ENCODE data around the gene FOXS1. TPM values are rescaled to one million over a fixed set of nuclear protein-coding genes. Genes with fewer than 3 reads are reported as not detected.

The FOXS1 gene
- total RNA-seq, 1 experiment from 2014 or later: 0.22 TPM

GRCh38 chr20:31806564-31807355 lies 38.6 kb downstream of the FOXS1 start:
- Histone ChIP-seq H3K9ac (ENCODE audit: extremely low read depth, insufficient read length, low read length) (no peak overlapping the region), H3K23ac (ENCODE audit: insufficient read length, low read depth, low read length) (no peak overlapping the region), H3K79me2 (ENCODE audit: insufficient read depth, low read length) (no peaks in the 10 kb centered on the region), H3K27me3 (ENCODE audit: insufficient read depth, low read length) (no peaks in the 10 kb centered on the region), H3T11ph (ENCODE audit: low read length) (no peak overlapping the region), H3K9me3 (ENCODE audit: control insufficient read depth, low read depth, low read length) (no peaks in the 10 kb centered on the region), H4K20me1 (ENCODE audit: control insufficient read depth, insufficient read depth, insufficient read length) (no peaks in the 10 kb centered on the region), H4K91ac (ENCODE audit: insufficient read length, low read depth, low read length) (no peak overlapping the region), H3K4ac (ENCODE audit: low read depth, low read length) (no peak overlapping the region), H2BK20ac (ENCODE audit: low read depth, low read length, poor library complexity, severe bottlenecking) (no peak overlapping the region), H2AK5ac (ENCODE audit: insufficient read length, low read length) (no peak overlapping the region), H3K18ac (ENCODE audit: insufficient read length, low read depth, low read length) (no peak overlapping the region), H3K14ac (ENCODE audit: insufficient read depth, low read length) (no peak overlapping the region), H3K4me2 (ENCODE audit: insufficient read depth, insufficient read length, low read length) (no peak overlapping the region), H3K56ac (ENCODE audit: insufficient read length, low read depth, low read length) (no peak overlapping the region), H3K4me1 (ENCODE audit: insufficient read depth, low read length) (no peaks in the 10 kb centered on the region), H4K8ac (replicated peaks; ENCODE audit: insufficient read length, low read depth, low read length) (no peak overlapping the region), H3K23me2 (ENCODE audit: insufficient read length, low read depth, low read length, poor library complexity, severe bottlenecking) (no peaks in the 10 kb centered on the region), H2AFZ (ENCODE audit: low read length) (no peak overlapping the region), H3K27ac (ENCODE audit: insufficient read length, low read depth, low read length) (no peak overlapping the region), H4K5ac (ENCODE audit: insufficient read length, low read depth, low read length) (no peak overlapping the region), H2BK12ac (ENCODE audit: insufficient read length, low read depth, low read length) (no peak overlapping the region), H2BK15ac (ENCODE audit: low read depth, low read length) (no peak overlapping the region), H2BK5ac (ENCODE audit: insufficient read length, low read length) (no peak overlapping the region), H2BK120ac (ENCODE audit: low read depth, low read length, poor library complexity, severe bottlenecking) (no peak overlapping the region), H3K79me1 (ENCODE audit: insufficient read depth, low read depth, low read length, poor library complexity, severe bottlenecking) (no peaks in the 10 kb centered on the region)
- no peaks in the 10 kb centered on the region for H3K27me3 Mint-ChIP-seq (ENCODE audit: low read depth)
- no peak for DNase-seq
- no peaks in the 10 kb centered on the region; a peak in 1 of 5 replicates for H3K9me3 Mint-ChIP-seq
- no peaks in the 10 kb centered on the region for H3K4me1 Mint-ChIP-seq
- H3K36me3 Mint-ChIP-seq (ENCODE audit: insufficient read depth in 1 of 3, low read depth in 3 of 3): peaks cover 0 to 47% (median 30%) of the 10 kb centered on the region in 3 experiments; a peak in 5 of 7 replicates
- TF ChIP-seq CTCF (conservative IDR thresholded peaks at IDR 0.05): no peak
- peak overlapping the region in 2 of 3 experiments; percentile 12 to 31; a peak in 4 of 7 replicates for H3K27ac Mint-ChIP-seq
- no peak overlapping the region; a peak in 1 of 5 replicates for H3K4me3 Mint-ChIP-seq
- no CpG with 5 or more reads among the region's 8 CpGs for WGBS (ENCODE audit: extremely low coverage, insufficient read length, low lambda C conversion rate)
